GM21390 (cell line): ENCODE results near the gene SCAI.
"Not testable (repeated sequence)": the region's sequence is repeated elsewhere in the genome, so short reads cannot be mapped to it uniquely, and the experiment has no call there.

ENCODE experiments used
- ATAC-seq: cut with Tn5 transposase; IDR thresholded peaks from one replicate; pipeline ENCODE4 v1.9.1; 2021; ENCODE audit not compliant: unreplicated experiment

Gene SCAI

DNA sequence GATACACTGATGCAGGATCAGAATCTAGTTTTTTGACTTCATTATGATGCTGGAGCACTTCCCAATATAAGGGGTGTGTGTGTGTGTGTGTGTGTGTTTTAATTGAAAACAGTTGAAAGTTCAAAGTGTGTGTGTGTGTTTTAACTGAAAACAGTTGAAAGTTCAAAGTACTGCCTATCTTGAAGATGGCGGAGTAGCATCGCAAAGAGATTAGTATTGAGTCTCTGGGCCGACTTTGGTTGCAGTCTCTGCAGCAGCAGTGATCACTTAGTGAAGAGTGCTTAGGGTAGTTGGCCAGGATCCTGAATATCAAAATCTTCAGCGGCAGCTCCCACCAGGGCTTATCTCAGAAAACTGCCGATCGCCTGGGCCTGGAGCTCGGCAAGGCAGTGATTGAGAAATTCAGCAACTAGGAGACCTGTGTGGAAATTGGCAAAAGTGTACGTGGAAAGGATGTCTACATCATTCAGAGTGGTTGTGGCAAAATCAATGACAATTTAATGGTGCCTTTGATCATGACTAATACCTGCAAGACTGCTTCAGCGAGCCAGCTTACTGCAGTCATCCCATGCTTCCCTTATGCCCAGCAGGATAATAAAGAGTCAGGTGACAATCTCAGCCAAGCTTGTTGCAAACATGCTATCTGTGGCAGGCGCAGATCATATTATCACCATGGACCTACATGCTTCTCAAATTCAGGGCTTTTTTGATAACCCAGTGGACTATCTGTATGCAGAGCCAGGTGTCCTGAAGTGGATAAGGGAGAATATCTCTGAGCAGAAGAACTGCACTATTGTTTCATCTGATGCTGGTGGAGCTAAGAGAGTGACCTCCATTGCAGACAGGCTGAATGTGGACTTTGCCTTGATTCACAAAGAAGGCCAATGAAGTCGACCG lies 7.3 kb upstream of the SCAI start:
- no peak for ATAC-seq

- no peak for ATAC-seq
Observed at GRCh38 chr9:125147401-125147951, 4.1 kb upstream of the SCAI start.

DNA sequence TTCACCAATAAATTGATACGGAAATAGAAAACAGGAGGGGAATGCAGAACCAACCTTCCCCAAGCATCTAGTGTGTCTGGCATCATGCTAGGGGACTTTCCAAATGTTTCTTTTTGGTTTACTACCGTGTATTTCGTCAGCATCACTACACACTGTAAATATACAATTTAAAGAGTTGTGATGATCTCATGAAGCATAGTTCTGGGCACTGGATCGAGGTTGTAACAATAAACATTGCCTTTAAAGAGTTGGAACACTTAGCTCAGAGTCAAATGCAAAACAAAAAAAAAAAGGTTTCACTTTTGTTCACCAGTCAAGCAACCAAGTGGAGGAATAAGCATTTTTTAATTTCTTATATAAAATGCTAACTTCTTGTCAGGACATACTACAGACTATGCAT lies 2.9 kb upstream of the SCAI start:
- ATAC-seq = no peak

GRCh38 chr9:125145425-125145824 lies 2.1 kb upstream of the SCAI start:
- ATAC-seq = no peak

DNA sequence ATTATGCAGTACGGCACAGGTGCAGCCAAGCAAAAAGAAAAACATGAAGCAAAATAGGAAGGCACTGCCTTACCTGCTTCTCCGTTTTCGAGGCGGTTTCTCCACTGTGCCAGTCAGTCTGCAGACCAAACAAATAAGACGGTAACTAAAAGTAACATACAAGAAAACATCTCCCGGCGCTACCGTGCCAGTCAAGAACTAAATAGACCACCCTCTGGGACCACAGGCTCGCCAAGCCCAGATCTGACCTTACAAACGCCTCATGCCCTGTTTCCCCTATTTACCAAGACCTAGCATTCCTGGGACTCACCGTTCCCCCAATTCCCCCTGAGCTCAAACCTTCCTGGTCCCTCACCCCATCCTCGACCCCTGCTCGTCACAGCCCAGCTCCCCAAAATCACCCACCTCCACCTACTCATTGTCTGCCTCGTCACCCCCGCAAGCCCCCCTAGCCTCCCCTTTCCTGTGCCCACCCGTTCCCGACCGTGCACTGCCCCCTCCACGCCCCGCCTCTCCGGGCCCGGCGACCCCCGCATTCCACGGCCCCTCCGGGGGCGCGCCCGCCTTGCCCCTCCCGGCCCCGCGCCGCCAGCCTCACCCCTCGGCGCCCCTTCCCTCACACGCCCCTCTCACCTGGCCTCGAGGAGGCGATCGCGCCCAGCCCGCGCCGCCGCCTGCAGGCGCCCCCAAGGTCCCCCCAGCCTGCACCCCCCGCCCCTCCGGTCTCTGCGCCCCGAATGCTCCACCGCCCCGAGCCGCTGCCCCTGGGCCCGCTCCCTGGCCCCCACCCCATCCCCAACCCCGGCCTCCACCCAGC lies 560 bp downstream of the SCAI start:
- peak; percentile 23 for ATAC-seq

- no peak for ATAC-seq
Observed at GRCh38 chr9:125141751-125142150, 1.6 kb downstream of the SCAI start.

DNA sequence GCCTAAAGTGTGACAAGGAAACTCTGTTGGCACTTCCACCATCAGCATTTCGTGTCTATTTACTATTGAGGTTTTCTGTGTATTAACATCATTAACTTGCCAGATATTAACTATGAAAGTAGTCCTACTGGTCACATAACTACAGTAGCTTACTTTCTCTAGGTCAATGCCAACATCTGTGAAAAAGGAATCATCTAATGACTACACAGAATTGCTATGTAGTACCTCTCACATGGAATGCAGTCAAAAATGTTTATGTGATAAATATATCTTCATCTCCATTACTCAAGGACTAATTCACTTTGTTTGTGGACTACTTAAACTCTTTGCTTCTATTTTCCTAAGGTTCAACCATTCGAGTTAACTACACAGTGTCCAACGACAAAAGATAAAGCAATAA lies 2.1 kb downstream of the SCAI start:
- ATAC-seq = no peak

DNA sequence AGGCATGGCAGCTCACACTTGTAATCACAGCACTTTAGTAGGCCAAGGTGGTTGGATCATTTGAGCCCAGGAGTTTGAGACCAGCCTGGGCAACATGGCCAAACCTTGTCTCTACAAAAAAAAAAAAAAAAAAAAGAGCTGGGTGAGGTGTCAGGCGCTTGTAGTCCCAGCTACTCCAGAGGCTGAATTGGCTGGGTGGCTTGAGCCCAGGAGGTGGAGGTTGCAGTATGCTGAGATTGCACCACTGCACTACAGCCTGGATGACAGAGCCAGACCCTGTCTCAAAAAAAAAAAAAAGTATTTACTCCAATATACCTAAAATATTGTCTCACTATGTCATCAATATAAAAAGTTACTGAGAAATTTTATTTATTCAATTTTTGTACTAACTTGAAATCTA lies 2.8 kb downstream of the SCAI start:
- no peak for ATAC-seq

DNA sequence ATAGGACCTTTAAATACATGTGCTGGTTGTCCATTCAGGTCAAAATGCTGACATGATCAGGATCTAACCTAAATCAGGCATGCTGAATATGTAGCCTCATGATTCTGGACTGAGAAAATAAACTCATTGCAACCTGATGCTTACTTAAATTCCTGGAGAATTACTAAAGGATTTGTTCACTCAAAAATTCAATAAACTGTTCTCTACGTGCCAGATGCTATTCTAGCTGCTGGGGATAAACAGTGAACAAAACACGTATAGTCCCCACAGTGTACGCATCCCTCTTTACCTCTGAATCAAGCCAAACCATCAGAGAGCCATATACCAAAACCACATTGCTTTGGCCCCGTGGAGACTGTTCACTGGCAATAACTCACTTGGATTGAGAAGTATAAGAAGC lies 6.1 kb downstream of the SCAI start:
- no peak for ATAC-seq

GRCh38 chr9:125134976-125135375 lies 8.4 kb downstream of the SCAI start:
- ATAC-seq = no peak

DNA sequence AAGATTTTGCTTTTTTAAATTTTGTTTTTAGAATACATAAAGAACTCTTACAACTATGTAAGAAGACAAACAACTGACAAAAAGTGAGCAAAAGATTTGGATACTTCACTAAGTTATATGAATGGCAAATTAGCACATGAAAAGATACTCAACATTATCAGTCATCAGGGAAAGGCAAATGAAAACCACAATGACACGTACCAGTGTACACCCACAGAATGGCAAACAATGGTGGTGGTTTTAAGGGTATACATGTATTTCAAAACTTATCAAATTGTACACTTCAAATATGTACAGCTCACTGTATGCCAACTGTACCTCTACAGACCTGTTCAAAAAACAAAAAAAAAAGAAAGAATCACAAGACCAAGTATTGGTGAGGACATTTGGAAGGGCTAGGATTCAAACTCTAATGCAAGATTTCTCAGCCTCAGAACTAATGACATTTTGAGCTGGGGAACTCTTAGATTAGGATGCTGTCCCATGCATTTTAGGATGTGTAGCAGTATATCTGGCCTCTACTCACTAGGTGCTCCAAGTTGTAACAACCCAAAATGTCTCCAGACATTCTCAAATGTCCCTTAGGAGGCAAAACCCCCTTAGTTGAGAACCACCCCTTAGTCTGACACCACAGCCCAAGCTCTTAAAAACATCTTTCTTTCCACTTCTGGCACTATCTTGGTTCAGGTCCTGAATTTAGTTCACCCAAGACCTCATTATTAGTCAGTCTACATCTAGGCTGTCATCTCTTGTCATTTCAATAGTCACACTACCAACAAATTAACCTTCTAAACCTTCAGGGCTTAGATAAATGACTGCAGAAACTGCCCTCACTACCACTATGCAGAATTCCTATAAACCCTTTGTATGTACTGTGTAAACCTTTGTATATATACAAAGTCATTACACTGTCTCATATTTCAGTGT lies 9.7 kb downstream of the SCAI start:
- no peak for ATAC-seq

DNA sequence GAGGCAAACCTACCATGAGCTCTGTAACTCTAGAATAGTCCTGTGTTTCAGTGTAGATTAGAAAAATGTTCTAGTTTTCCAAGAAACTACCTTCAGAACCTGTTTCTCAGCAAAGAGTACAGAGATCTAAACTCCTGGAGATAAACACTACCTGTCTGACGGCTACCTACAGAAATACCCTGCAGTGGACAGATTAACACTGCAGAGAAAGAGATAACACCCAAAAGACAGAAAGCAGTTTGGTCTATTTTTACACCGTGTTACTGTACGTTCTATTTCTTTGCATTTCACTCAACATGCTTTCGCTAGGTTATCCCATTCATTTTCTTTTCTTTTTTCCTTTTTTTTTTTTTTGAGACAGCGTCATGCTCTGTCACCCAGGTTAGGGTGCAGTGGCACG lies 11.6 kb downstream of the SCAI start:
- ATAC-seq = no peak

DNA sequence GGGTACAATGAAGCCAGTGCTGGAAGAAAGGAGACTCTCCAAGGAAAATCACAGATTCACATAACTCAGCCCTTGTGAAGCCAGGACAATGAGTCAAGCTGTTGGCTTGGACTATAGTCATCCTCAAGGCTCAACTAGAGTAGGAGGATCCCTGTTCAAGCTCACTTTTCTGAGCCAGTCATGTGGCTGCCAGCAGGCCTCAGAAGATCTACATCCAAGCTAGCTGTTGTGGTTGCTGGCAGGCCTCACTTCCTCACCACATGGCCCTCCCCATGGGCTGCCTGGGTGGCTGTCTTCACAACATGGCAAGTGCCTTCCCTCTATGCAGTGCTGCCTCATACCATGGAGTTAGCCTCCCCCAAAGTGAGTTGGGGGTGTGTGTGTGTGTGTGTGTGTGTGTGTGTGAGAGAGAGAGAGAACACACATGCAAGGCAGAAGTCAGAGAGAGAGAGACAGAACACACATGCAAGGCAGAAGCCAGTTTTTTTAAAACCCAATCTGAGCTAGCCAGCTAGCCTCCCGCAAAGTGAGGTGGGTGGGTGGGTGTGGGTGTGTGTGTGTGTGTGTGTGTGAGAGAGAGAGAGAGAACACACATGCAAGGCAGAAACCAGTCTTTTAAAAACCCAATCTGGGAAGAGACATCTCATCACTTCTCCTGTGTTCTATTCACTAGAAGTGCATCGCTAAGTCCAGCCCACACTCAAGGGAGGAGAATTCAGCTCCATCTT lies 17.1 kb downstream of the SCAI start:
- ATAC-seq = peak; percentile 95

DNA sequence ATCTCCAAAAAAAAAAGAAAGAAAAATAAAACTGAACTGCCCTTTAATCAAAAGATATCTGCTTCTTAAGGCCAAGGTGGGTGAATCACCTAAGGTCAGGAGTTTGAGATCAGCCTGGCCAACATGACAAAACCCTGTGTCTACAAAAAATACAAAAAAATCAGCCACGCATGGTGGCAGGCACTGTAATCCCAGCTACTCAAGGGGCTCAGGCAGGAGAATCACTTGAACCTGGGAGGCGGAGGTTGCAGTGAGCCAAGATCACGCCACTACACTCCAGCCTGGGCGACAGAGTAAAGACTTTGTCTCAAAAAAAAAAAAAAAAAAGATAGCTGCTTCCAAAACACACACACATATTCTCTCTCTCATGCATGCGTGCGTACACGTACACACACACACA lies 17.8 kb downstream of the SCAI start:
- ATAC-seq = no peak

DNA sequence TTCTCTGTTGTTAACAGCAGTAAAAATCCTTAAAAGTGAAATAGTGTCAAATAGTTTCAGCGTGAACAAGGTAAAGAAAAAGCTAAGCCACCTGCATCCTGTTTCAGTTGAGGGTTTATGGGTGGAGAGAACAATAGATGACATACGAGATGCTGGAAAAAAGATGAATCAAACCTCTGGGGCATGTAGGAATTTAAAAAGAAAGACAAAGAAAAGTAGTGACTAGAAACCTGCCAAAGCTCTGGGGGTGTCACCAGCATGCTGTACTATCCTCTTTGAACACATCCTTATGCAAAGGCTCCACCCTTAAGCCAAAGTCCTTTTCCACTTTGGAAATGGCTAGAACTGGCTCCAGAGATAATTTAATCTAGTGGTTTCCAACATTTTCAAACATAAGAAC lies 22.2 kb downstream of the SCAI start:
- ATAC-seq = no peak

DNA sequence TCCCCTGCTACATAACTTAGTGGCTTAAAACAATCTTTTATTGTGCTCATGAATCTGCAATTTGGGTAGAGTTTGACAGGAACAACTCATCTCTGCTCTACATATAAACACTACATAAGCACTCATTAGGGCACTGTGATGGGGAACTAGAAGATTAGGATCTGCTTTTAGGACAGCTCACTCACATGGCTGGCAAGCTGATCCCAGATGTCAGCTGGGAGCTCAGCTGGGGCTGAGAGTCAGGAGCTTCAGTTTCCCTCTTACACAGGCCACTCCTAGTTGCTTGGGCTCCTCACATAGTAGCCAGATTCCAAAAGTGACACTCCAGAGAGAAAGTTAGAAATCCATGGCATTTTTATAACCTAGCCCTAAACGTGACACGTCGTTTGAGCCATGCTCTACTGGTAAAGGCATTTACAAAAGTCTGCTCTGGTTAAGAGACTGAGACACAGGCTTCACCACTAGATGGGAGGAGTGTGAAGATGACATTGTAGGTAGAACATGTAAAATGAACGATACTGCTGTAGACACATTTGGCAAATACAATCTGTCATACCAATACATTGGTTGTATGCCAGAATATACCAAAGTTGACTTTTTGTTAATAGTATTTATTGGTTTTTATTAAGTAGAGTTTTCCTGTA lies 23.6 kb downstream of the SCAI start:
- ATAC-seq = no peak

GRCh38 chr9:125118696-125119095 lies 24.6 kb downstream of the SCAI start:
- not testable (repeated sequence) for ATAC-seq

GRCh38 chr9:125114503-125114902 lies 28.8 kb downstream of the SCAI start:
- ATAC-seq = not testable (repeated sequence)

GRCh38 chr9:125110464-125110863 lies 32.9 kb downstream of the SCAI start:
- no peak for ATAC-seq

GRCh38 chr9:125108541-125108940 lies 34.8 kb downstream of the SCAI start:
- not testable (repeated sequence) for ATAC-seq
